Neural cell (in vitro differentiated cells): ENCODE measurements around the gene ANKRD13B. TPM values are rescaled to one million over a fixed set of nuclear protein-coding genes. Genes with fewer than 3 reads are reported as not detected.

Experiments used
- H2AFZ ChIP-seq: fragments of 200-600, 300-800 bp; sonication (generic), shearing (Covaris generic); 2 replicates; pipeline ENCODE4 v1.6.0; 2014; ENCODE audit warnings: low read depth, mild to moderate bottlenecking, antibody characterized with exemption, low read length, moderate library complexity
- H3F3A ChIP-seq: fragments of 200-600 bp; shearing (Covaris generic); 2 replicates; pipeline ENCODE4 v1.6.1; 2016; ENCODE audit warnings: mild to moderate bottlenecking, moderate library complexity, mixed read lengths, antibody characterized with exemption, low read length; ENCODE audit not compliant: insufficient read depth, poor library complexity, severe bottlenecking
- H3K27ac ChIP-seq: fragments of 200-600, 300-800 bp; sonication (generic), shearing (Covaris generic); 2 replicates; pipeline ENCODE4 v1.5.1; 2014; ENCODE audit warnings: mild to moderate bottlenecking, low read length, moderate library complexity
- H3K27me3 ChIP-seq: fragments of 300-800, 200-600 bp; sonication (generic), shearing (Covaris generic); 2 replicates; pipeline ENCODE4 v1.6.0; 2014; ENCODE audit warnings: mild to moderate bottlenecking, low read depth, low read length, moderate library complexity; ENCODE audit not compliant: insufficient read depth
- H3K36me3 ChIP-seq: fragments of 300-800, 200-600 bp; sonication (generic), shearing (Covaris generic); 2 replicates; pipeline ENCODE4 v1.5.1; 2014; ENCODE audit warnings: mild to moderate bottlenecking, antibody characterized with exemption, low read length, moderate library complexity; ENCODE audit not compliant: insufficient read depth
- H3K4me2 ChIP-seq: fragments of 300-800, 200-600 bp; sonication (generic), shearing (Covaris generic); 2 replicates; pipeline ENCODE4 v1.6.0; 2014; ENCODE audit warnings: mild to moderate bottlenecking, low read length
- H3K4me3 ChIP-seq: fragments of 300-800, 200-600 bp; sonication (generic), shearing (Covaris generic); 2 replicates; pipeline ENCODE4 v1.5.1; 2014; ENCODE audit warnings: mild to moderate bottlenecking, low read length, moderate library complexity
- H3K79me2 ChIP-seq: fragments of 200-600 bp; shearing (Covaris generic); replicated peaks from 2 replicates; pipeline ENCODE4 v1.6.0; 2014; ENCODE audit warnings: mild to moderate bottlenecking, low read length, moderate library complexity; ENCODE audit not compliant: insufficient read depth
- H3K9ac ChIP-seq: fragments of 300-800, 200-600 bp; sonication (generic), shearing (Covaris generic); 2 replicates; pipeline ENCODE4 v1.6.1; 2016; ENCODE audit warnings: mild to moderate bottlenecking, low read length, mixed read lengths
- H3K9me2 ChIP-seq: fragments of 200-600 bp; shearing (Covaris generic); 2 replicates; pipeline ENCODE4 v1.6.1; 2016; ENCODE audit warnings: mild to moderate bottlenecking, low read length, mixed read lengths; ENCODE audit not compliant: insufficient read depth
- H3K9me3 ChIP-seq: fragments of 200-600, 300-800 bp; sonication (generic), shearing (Covaris generic); 2 replicates; pipeline ENCODE4 v1.6.1; 2016; ENCODE audit warnings: mild to moderate bottlenecking, mixed run types, low read length, moderate library complexity, mixed read lengths
- H4K20me1 ChIP-seq: fragments of 200-600 bp; shearing (Covaris generic); 2 replicates; pipeline ENCODE4 v1.6.1; 2016; ENCODE audit warnings: mild to moderate bottlenecking, mixed run types; ENCODE audit not compliant: insufficient read depth
- EP300 ChIP-seq: fragments of 450-650 bp; conservative IDR thresholded peaks from 2 replicates; pipeline ENCODE4 v1.6.1; 2014; ENCODE audit warnings: antibody characterized with exemption, mild to moderate bottlenecking, moderate library complexity; ENCODE audit not compliant: poor library complexity, severe bottlenecking
- EZH2 ChIP-seq: fragments of 200-600, 300-800 bp; shearing (Covaris generic), sonication (generic); IDR thresholded peaks from 2 replicates; pipeline ENCODE4 v1.6.1; 2014; ENCODE audit warnings: antibody characterized with exemption, low read length, borderline replicate concordance, mild to moderate bottlenecking; ENCODE audit not compliant: insufficient read depth, poor library complexity, severe bottlenecking
- MXI1 ChIP-seq: fragments of 450-650 bp; conservative IDR thresholded peaks from 2 replicates; pipeline ENCODE4 v1.6.1; 2014; ENCODE audit warnings: antibody characterized with exemption, mild to moderate bottlenecking; ENCODE audit not compliant: poor library complexity, severe bottlenecking
- POLR2AphosphoS5 ChIP-seq: IDR thresholded peaks from 2 replicates; pipeline ENCODE4 v1.6.1; 2012
- RAD21 ChIP-seq: fragments of 450-650 bp; conservative IDR thresholded peaks from 2 replicates; pipeline ENCODE4 v1.6.1; 2014; ENCODE audit warnings: antibody characterized with exemption, mild to moderate bottlenecking, moderate library complexity
- SMC3 ChIP-seq: fragments of 450-650 bp; conservative IDR thresholded peaks from 2 replicates; pipeline ENCODE4 v1.6.1; 2014; ENCODE audit warnings: antibody characterized with exemption, mild to moderate bottlenecking, moderate library complexity; ENCODE audit not compliant: poor library complexity
- TAF1 ChIP-seq: IDR thresholded peaks from 2 replicates; pipeline ENCODE4 v1.6.1; 2012; ENCODE audit warnings: low read depth
- polyA plus RNA-seq: library from polyadenylated mRNA; depleted of rRNA; stranded (reverse); fragments of >200 nt; gene quantifications from 2 replicates; pipeline ENCODE4 v1.2.3, GENCODE V29; 2014
- TF ChIP-seq, protein P1 (sequence below): IDR thresholded peaks from 2 replicates; pipeline ENCODE4 v1.6.1; 2012; ENCODE audit warnings: borderline replicate concordance
- TF ChIP-seq, protein P2 (sequence below): fragments of 450-650 bp; IDR thresholded peaks from 2 replicates; pipeline ENCODE4 v1.5.1; 2014; ENCODE audit warnings: antibody characterized with exemption, mild to moderate bottlenecking, moderate library complexity; ENCODE audit not compliant: poor library complexity, severe bottlenecking

ANKRD13B gene
- polyA plus RNA-seq, 1 donor from 2014 or later = 35.0 TPM

- Histone ChIP-seq H3K27me3 (peaks cover 70% of the 10 kb centered on the region), H3K36me3 (no peaks in the 10 kb centered on the region), H3K79me2 (no peaks in the 10 kb centered on the region), H4K20me1 (no peaks in the 10 kb centered on the region), H3K4me3 (no peak overlapping the region), H3K4me2 (no peak overlapping the region), H3K27ac (no peak overlapping the region), H3K9me3 (peaks cover 4% of the 10 kb centered on the region), H3K9me2 (no peaks in the 10 kb centered on the region), H2AFZ (no peak overlapping the region), H3F3A (no peaks in the 10 kb centered on the region), H3K9ac (no peak overlapping the region)
- TF ChIP-seq, protein P1, sequence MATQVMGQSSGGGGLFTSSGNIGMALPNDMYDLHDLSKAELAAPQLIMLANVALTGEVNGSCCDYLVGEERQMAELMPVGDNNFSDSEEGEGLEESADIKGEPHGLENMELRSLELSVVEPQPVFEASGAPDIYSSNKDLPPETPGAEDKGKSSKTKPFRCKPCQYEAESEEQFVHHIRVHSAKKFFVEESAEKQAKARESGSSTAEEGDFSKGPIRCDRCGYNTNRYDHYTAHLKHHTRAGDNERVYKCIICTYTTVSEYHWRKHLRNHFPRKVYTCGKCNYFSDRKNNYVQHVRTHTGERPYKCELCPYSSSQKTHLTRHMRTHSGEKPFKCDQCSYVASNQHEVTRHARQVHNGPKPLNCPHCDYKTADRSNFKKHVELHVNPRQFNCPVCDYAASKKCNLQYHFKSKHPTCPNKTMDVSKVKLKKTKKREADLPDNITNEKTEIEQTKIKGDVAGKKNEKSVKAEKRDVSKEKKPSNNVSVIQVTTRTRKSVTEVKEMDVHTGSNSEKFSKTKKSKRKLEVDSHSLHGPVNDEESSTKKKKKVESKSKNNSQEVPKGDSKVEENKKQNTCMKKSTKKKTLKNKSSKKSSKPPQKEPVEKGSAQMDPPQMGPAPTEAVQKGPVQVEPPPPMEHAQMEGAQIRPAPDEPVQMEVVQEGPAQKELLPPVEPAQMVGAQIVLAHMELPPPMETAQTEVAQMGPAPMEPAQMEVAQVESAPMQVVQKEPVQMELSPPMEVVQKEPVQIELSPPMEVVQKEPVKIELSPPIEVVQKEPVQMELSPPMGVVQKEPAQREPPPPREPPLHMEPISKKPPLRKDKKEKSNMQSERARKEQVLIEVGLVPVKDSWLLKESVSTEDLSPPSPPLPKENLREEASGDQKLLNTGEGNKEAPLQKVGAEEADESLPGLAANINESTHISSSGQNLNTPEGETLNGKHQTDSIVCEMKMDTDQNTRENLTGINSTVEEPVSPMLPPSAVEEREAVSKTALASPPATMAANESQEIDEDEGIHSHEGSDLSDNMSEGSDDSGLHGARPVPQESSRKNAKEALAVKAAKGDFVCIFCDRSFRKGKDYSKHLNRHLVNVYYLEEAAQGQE = no peak
- TF ChIP-seq POLR2AphosphoS5 (no peak), EP300 (no peak), SMC3 (no peak), MXI1 (no peak), EZH2 (no peak), TAF1 (no peak), RAD21 (no peak)
- TF ChIP-seq, protein P2, sequence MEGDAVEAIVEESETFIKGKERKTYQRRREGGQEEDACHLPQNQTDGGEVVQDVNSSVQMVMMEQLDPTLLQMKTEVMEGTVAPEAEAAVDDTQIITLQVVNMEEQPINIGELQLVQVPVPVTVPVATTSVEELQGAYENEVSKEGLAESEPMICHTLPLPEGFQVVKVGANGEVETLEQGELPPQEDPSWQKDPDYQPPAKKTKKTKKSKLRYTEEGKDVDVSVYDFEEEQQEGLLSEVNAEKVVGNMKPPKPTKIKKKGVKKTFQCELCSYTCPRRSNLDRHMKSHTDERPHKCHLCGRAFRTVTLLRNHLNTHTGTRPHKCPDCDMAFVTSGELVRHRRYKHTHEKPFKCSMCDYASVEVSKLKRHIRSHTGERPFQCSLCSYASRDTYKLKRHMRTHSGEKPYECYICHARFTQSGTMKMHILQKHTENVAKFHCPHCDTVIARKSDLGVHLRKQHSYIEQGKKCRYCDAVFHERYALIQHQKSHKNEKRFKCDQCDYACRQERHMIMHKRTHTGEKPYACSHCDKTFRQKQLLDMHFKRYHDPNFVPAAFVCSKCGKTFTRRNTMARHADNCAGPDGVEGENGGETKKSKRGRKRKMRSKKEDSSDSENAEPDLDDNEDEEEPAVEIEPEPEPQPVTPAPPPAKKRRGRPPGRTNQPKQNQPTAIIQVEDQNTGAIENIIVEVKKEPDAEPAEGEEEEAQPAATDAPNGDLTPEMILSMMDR = no peak
These were observed 26.3 kb downstream of the ANKRD13B start for GRCh38 chr17:29619251-29619650.

GRCh38 chr17:29620271-29620670 lies 27.3 kb downstream of the ANKRD13B start:
- H4K20me1 ChIP-seq = no peaks in the 10 kb centered on the region
- peaks cover 4% of the 10 kb centered on the region for H3K9me3 ChIP-seq
- no peak overlapping the region for H2AFZ ChIP-seq
- TF ChIP-seq, protein P2 = no peak
- TF ChIP-seq EP300 = no peak
- no peak for TF ChIP-seq TAF1
- TF ChIP-seq, protein P1 = no peak
- TF ChIP-seq POLR2AphosphoS5 = no peak
- no peak for TF ChIP-seq EZH2
- no peak for TF ChIP-seq SMC3
- TF ChIP-seq MXI1 = no peak
- no peak for TF ChIP-seq RAD21
- no peaks in the 10 kb centered on the region for H3F3A ChIP-seq
- H3K27ac ChIP-seq = no peak overlapping the region
- H3K4me3 ChIP-seq = no peak overlapping the region
- H3K36me3 ChIP-seq = no peaks in the 10 kb centered on the region
- no peaks in the 10 kb centered on the region for H3K9me2 ChIP-seq
- no peak overlapping the region for H3K9ac ChIP-seq
- H3K27me3 ChIP-seq = peaks cover 64% of the 10 kb centered on the region
- no peak overlapping the region for H3K4me2 ChIP-seq
- no peaks in the 10 kb centered on the region for H3K79me2 ChIP-seq
